Tibial nerve (tissue), 4 donors: Measurements from ENCODE around the gene LRRC4B. TPM values are rescaled to one million over a fixed set of nuclear protein-coding genes. Genes with fewer than 3 reads are reported as not detected.

Experiments used
- DNase-seq, 2 donors: peaks; one replicate each; pipeline ENCODE4 v3.0.0-alpha.2; 2019; ENCODE audit warnings: low spot score in 2 of 2
- H3K27ac ChIP-seq, 4 donors: fragments of 200-600 bp; sonication (generic) in 3 of 4; one replicate each; pipeline ENCODE4 v1.5.1; 2017 to 2019; ENCODE audit warnings: mild to moderate bottlenecking in 1 of 4
- H3K27me3 ChIP-seq, 2 donors: fragments of 200-600 bp; sonication (generic) in 1 of 2; one replicate each; pipeline versions ENCODE4 v1.5.1 to v1.6.0; 2017 to 2019
- H3K36me3 ChIP-seq, 3 donors: fragments of 200-600 bp; sonication (generic); one replicate each; pipeline ENCODE4 v1.5.1; 2018 to 2019
- H3K4me1 ChIP-seq, 4 donors: fragments of 200-600 bp; sonication (generic) in 3 of 4; one replicate each; pipeline ENCODE4 v1.5.1; 2017 to 2019
- H3K4me3 ChIP-seq, 4 donors: fragments of 200-600 bp; sonication (generic) in 3 of 4; one replicate each; pipeline ENCODE4 v1.5.1; 2017 to 2019; ENCODE audit warnings: mild to moderate bottlenecking in 1 of 4, moderate library complexity in 1 of 4
- H3K9me3 ChIP-seq, 4 donors: fragments of 200-600 bp; sonication (generic) in 3 of 4; one replicate each; pipeline ENCODE4 v1.5.1; 2017 to 2019
- EP300 ChIP-seq, 2 donors: sonication (generic); formaldehyde crosslinking; IDR thresholded peaks; one replicate each; pipeline ENCODE4 v1.6.1; 2017; ENCODE audit warnings: antibody characterized with exemption in 2 of 2, mild to moderate bottlenecking in 1 of 2
- POLR2A ChIP-seq, 2 donors: fragments of 450-650 bp; IDR thresholded peaks; one replicate each; pipeline ENCODE4 v1.6.1; 2017; ENCODE audit warnings: antibody characterized with exemption in 2 of 2, mild to moderate bottlenecking in 2 of 2, moderate library complexity in 2 of 2
- WGBS, 2 donors: methylation state at CpG; one replicate each; pipeline ENCODE4 v1.1.5; 2018; 5-methylcytosine and 5-hydroxymethylcytosine counted together
- total RNA-seq, 4 donors: library from RNA; depleted of rRNA; stranded (reverse); fragments of >200 nt; gene quantifications; one replicate each; pipeline ENCODE4 v1.1.0, GENCODE V29; 2016
- TF ChIP-seq, protein P1 (sequence below), 5 experiments: fragments of 200-600 bp in 3 of 5; fragments of 450-650 bp in 2 of 5; sonication (generic) in 3 of 5; IDR thresholded peaks; one replicate each; pipeline ENCODE4 v1.5.1; 2016 to 2019; ENCODE audit warnings: antibody characterized with exemption in 5 of 5, mild to moderate bottlenecking in 3 of 5, moderate library complexity in 2 of 5

Gene LRRC4B
- total RNA-seq, 4 donors from 2014 or later: 1.0 to 3.7 (median 2.8) TPM

- no peaks in the 10 kb centered on the region for H3K36me3 ChIP-seq
- H3K9me3 ChIP-seq: no peaks in the 10 kb centered on the region
- H3K4me3 ChIP-seq: no peak overlapping the region
- peaks cover 0 to 13% (median 0%) of the 10 kb centered on the region in 4 donors for H3K4me1 ChIP-seq
- 82% methylated on average over 22 of the region's 22 CpGs for WGBS, 2 donors
- H3K27me3 ChIP-seq: peaks cover 0 to 62% of the 10 kb centered on the region in 2 donors
- no peak overlapping the region for H3K27ac ChIP-seq
- no peak for DNase-seq
- TF ChIP-seq, protein P1, sequence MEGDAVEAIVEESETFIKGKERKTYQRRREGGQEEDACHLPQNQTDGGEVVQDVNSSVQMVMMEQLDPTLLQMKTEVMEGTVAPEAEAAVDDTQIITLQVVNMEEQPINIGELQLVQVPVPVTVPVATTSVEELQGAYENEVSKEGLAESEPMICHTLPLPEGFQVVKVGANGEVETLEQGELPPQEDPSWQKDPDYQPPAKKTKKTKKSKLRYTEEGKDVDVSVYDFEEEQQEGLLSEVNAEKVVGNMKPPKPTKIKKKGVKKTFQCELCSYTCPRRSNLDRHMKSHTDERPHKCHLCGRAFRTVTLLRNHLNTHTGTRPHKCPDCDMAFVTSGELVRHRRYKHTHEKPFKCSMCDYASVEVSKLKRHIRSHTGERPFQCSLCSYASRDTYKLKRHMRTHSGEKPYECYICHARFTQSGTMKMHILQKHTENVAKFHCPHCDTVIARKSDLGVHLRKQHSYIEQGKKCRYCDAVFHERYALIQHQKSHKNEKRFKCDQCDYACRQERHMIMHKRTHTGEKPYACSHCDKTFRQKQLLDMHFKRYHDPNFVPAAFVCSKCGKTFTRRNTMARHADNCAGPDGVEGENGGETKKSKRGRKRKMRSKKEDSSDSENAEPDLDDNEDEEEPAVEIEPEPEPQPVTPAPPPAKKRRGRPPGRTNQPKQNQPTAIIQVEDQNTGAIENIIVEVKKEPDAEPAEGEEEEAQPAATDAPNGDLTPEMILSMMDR (IDR thresholded peaks at IDR 0.05): no peak
- TF ChIP-seq POLR2A (IDR thresholded peaks at IDR 0.05) (no peak), EP300 (IDR thresholded peaks at IDR 0.05) (no peak)
These were observed 18.9 kb downstream of the LRRC4B start for GRCh38 chr19:50549059-50549926.

GRCh38 chr19:50548191-50549058, 19.8 kb downstream of the LRRC4B start:
- Histone ChIP-seq H3K4me3 (no peak overlapping the region), H3K9me3 (no peaks in the 10 kb centered on the region), H3K36me3 (no peaks in the 10 kb centered on the region), H3K27me3 (peaks cover 0 to 54% of the 10 kb centered on the region in 2 donors), H3K4me1 (peaks cover 0 to 13% (median 0%) of the 10 kb centered on the region in 4 donors), H3K27ac (no peak overlapping the region)
- no peak for DNase-seq
- 79 to 81% methylated on average over 15 to 35 of the region's 45 CpGs for WGBS, 2 donors
- no peak for TF ChIP-seq POLR2A (IDR thresholded peaks at IDR 0.05)
- no peak for TF ChIP-seq EP300 (IDR thresholded peaks at IDR 0.05)
- TF ChIP-seq, protein P1 (IDR thresholded peaks at IDR 0.05): no peak

DNA sequence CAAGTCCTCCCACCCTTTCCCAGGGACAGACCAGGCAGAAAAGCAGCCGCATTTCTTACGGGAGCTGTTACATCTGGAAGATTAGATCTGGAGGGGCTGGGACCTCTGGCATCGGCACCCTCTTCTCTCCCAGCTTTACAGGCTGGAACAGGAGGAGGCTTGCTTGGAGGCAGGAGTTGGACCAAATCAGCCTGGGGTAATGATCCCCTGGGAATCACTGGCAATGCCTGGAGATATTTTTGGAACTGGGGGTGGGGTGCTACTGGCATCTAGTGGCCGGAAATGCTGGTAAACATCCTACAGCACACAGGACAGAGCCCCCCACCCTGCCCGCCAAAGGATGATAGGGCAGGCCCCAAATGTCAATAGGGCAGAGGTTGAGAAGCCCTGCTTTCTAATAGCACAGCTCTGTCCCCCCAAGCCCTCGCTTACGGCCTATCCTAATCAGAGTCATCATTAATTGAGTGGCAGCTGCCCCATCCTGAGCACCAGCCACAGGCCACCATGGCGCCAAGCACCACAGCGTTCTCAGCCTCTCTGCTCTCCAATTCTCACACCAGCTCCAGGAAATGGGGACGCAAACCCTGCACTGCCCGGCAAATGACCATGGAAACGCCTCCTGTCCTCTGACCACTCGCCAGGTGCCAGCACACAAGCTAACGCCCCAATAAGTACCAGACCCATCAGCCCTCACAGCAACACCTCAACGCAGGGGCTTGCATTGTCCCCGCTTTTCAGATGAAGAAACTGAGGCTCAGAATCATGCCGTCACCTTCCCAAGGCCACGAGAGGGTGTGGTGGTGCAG, 20.6 kb downstream of the LRRC4B start:
- 59 to 66% methylated on average over 17 to 18 of the region's 18 CpGs for WGBS, 2 donors
- no peak overlapping the region for H3K27ac ChIP-seq
- H3K4me1 ChIP-seq: peaks cover 0 to 13% (median 0%) of the 10 kb centered on the region in 4 donors
- DNase-seq: no peak
- no peaks in the 10 kb centered on the region for H3K36me3 ChIP-seq
- peaks cover 0 to 45% of the 10 kb centered on the region in 2 donors for H3K27me3 ChIP-seq
- TF ChIP-seq POLR2A (IDR thresholded peaks at IDR 0.05) (no peak), EP300 (IDR thresholded peaks at IDR 0.05) (no peak)
- TF ChIP-seq, protein P1 (IDR thresholded peaks at IDR 0.05): no peak
- H3K9me3 ChIP-seq: no peaks in the 10 kb centered on the region
- no peak overlapping the region for H3K4me3 ChIP-seq

DNA sequence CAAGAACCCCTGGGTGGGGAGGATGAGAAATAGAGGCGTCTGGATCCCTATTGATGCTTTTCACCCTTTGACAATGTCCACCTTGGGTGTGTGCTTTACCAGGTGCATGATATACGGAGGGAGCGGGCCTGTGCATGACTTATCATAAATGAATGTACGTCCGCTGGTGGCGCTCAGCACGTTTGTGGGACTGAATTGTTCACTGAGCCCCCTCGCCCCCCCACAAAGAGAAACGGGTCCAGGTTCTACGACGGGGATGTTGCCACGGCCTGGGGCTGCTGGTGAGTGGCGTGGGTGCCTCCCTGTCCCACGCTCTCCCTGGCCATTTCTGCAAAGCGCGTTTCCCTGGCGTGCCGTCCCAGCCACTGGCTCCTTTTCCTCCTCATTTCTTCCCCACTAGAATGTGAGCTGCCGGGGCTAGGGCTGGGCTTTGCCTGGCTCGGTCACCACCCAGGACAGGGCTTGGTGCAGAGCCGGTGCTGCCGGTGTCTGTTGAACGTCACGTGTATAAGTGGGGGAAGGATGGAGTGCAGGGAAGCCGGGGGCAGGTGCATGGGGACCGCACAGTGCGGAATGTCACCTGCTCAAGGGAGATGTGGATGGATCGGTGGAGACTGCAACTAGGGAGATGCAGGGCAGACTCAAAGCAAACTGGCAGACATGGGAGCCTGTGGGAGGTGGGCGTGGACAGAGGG, 21.6 kb downstream of the LRRC4B start:
- H3K27me3 ChIP-seq: peaks cover 0 to 36% of the 10 kb centered on the region in 2 donors
- no peak for DNase-seq
- TF ChIP-seq POLR2A (IDR thresholded peaks at IDR 0.05): no peak
- TF ChIP-seq, protein P1 (IDR thresholded peaks at IDR 0.05): no peak
- no peak for TF ChIP-seq EP300 (IDR thresholded peaks at IDR 0.05)
- no peak overlapping the region for H3K27ac ChIP-seq
- H3K4me1 ChIP-seq: peaks cover 0 to 8% (median 0%) of the 10 kb centered on the region in 4 donors
- WGBS, 2 donors: 72 to 78% methylated on average over 29 of the region's 29 CpGs
- no peaks in the 10 kb centered on the region for H3K36me3 ChIP-seq
- no peak overlapping the region for H3K4me3 ChIP-seq
- no peaks in the 10 kb centered on the region for H3K9me3 ChIP-seq
